HFF-Myc (cell line): ENCODE results near the gene CACNA1A.

Experiments used
- DNase-seq: peaks from one replicate; pipeline ENCODE4 v3.0.0-alpha.2; 2011; ENCODE audit warnings: low read depth; ENCODE audit errors: extremely low read depth
- H3K4me3 ChIP-seq: replicated peaks from 2 replicates; pipeline ENCODE4 v1.5.1; 2011; ENCODE audit warnings: low read depth, mild to moderate bottlenecking, control low read depth, low read length
- CTCF ChIP-seq: IDR thresholded peaks from 2 replicates; pipeline ENCODE4 v1.5.1; 2012; ENCODE audit warnings: mild to moderate bottlenecking, low read depth, low read length, control low read depth; ENCODE audit errors: missing control alignments

The CACNA1A gene

GRCh38 chr19:13478576-13478975, 27.7 kb downstream of the CACNA1A start:
- TF ChIP-seq CTCF = no peak
- no peak for DNase-seq
- no peak overlapping the region for H3K4me3 ChIP-seq

GRCh38 chr19:13476071-13476470, 30.2 kb downstream of the CACNA1A start:
- no peak for DNase-seq
- no peak for TF ChIP-seq CTCF
- no peak overlapping the region for H3K4me3 ChIP-seq

GRCh38 chr19:13475044-13475443, 31.2 kb downstream of the CACNA1A start:
- TF ChIP-seq CTCF = no peak
- H3K4me3 ChIP-seq = no peak overlapping the region
- no peak for DNase-seq

- TF ChIP-seq CTCF = no peak
- H3K4me3 ChIP-seq = no peak overlapping the region
- no peak for DNase-seq
These were observed 39.6 kb downstream of the CACNA1A start for GRCh38 chr19:13466697-13467096.

GRCh38 chr19:13463296-13463695, 43.0 kb downstream of the CACNA1A start:
- TF ChIP-seq CTCF = no peak
- H3K4me3 ChIP-seq = no peak overlapping the region
- DNase-seq = no peak

- TF ChIP-seq CTCF = no peak
- no peak overlapping the region for H3K4me3 ChIP-seq
- DNase-seq = no peak
These were observed 44.7 kb downstream of the CACNA1A start for GRCh38 chr19:13461536-13461935.

- DNase-seq = no peak
- no peak overlapping the region for H3K4me3 ChIP-seq
- TF ChIP-seq CTCF = no peak
These were observed 46.2 kb downstream of the CACNA1A start for GRCh38 chr19:13460045-13460444.
